Central memory CD8-positive, alpha-beta T cell (primary cell): ENCODE measurements around the gene PCK2.

Source experiments
- ATAC-seq: fragments of 150-1000 bp; cut with Tn5 transposase; replicated peaks from 2 replicates; pipeline ENCODE4 v1.10.0; 2022; ENCODE audit warnings: mild to moderate bottlenecking, moderate FRiP score, moderate number of reproducible peaks; ENCODE audit not compliant: poor library complexity, severe bottlenecking; ENCODE audit errors: extremely low read depth
- DNase-seq, 2 donors: peaks; one replicate each; pipeline ENCODE4 v3.0.0; 2021; ENCODE audit warnings: low spot score in 2 of 2
- H3K27ac Mint-ChIP-seq: one replicate; pipeline ENCODE4 v1.8.0; 2022; ENCODE audit warnings: low read depth, mild to moderate bottlenecking, moderate library complexity, mixed read lengths
- H3K27me3 Mint-ChIP-seq: one replicate; pipeline ENCODE4 v1.8.0; 2022; ENCODE audit warnings: mixed read lengths
- H3K36me3 Mint-ChIP-seq: one replicate; pipeline ENCODE4 v1.8.0; 2022; ENCODE audit warnings: mild to moderate bottlenecking, moderate library complexity, mixed read lengths; ENCODE audit not compliant: insufficient read depth
- H3K4me1 Mint-ChIP-seq: one replicate; pipeline ENCODE4 v1.8.0; 2022; ENCODE audit warnings: mixed read lengths
- H3K4me3 Mint-ChIP-seq: one replicate; pipeline ENCODE4 v1.8.0; 2022; ENCODE audit warnings: mild to moderate bottlenecking, moderate library complexity, mixed read lengths
- H3K9me3 Mint-ChIP-seq: one replicate; pipeline ENCODE4 v1.8.0; 2022; ENCODE audit warnings: mixed read lengths

The PCK2 gene

DNA sequence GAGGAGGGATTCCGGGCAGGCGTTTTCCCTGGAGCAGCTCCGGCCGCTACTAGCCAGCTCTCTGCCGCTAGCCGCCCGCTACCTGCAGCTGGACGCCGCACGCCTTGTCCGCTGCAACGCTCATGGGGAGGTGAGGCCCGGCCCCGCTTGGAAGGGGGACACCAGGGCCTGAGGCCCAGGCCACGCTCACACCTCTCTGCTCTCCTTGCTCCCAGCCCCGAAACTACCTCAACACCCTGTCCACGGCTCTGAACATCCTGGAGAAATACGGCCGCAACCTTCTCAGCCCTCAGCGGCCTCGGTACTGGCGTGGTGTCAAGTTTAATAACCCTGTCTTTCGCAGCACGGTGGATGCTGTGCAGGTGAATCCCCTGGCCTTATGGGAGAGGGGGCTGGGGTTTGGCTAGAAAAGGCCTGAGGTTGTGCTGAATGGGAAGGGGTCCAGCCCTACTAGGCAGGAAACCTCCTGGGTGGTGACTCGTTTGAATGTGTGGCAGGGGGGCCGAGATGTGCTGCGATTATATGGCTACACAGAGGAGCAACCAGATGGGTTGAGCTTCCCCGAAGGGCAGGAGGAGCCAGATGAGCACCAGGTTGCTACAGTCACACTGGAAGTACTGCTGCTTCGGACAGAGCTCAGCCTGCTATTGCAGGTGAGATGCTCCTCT lies 53.8 kb downstream of the PCK2 start:
- peaks cover 39% of the 10 kb centered on the region for H3K36me3 Mint-ChIP-seq
- peak overlapping the region; percentile 92 for H3K27ac Mint-ChIP-seq
- no peak for DNase-seq
- H3K4me3 Mint-ChIP-seq, result peak overlapping the region; percentile 98
- peaks cover 62% of the 10 kb centered on the region for H3K4me1 Mint-ChIP-seq
- no peaks in the 10 kb centered on the region for H3K27me3 Mint-ChIP-seq
- ATAC-seq, result no peak
- no peaks in the 10 kb centered on the region for H3K9me3 Mint-ChIP-seq

DNA sequence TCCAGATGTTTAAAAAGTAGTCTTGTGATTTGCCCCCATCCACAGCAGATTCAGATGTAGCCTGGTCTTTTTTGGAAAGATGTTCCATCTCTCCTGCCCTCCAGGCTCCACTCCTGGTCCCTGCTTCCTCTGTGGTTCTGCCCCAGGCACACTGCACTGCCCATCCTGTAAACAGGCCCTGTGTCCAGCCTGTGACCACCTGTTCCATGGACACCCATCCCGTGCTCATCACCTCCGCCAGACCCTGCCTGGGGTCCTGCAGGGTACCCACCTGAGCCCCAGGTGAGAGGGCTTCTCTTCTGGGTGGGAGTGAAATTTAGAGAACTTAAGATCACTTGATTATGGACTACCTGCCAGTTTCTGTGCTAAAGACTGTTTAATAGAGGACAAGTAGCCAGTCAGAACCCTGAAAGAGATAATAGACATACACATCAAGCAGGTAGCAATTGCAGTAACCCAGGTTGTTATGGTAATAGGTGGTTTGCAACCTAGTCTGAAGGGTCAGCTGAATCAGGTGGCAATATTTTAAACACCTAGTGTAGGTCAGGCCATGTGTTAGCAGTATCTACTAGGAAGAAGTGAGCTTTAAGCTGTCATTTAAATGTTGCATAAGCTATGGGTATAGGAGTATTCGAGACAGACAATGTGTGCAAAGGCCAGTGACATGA lies 55.3 kb downstream of the PCK2 start:
- no peaks in the 10 kb centered on the region for H3K9me3 Mint-ChIP-seq
- ATAC-seq (no peak), DNase-seq (no peak)
- H3K36me3 Mint-ChIP-seq, result peaks cover 43% of the 10 kb centered on the region
- H3K27me3 Mint-ChIP-seq, result no peaks in the 10 kb centered on the region
- H3K4me1 Mint-ChIP-seq, result peaks cover 52% of the 10 kb centered on the region
- H3K27ac Mint-ChIP-seq, result no peak overlapping the region
- peak overlapping the region; percentile 98 for H3K4me3 Mint-ChIP-seq

DNA sequence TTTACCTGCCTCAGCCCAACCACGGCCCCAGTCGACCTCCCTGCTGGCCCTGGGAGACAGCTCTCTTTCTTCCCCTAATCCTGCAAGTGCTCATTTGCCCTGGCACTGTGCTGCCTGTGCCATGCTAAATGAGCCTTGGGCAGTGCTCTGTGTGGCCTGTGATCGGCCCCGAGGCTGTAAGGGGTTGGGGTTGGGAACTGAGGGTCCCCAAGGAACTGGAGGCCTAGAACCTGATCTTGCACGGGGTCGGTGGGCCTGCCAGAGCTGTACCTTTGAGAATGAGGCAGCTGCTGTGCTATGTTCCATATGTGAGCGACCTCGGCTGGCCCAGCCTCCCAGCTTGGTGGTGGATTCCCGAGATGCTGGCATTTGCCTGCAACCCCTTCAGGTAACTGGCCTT lies 56.0 kb downstream of the PCK2 start:
- no peak overlapping the region for H3K4me3 Mint-ChIP-seq
- H3K36me3 Mint-ChIP-seq, result peaks cover 49% of the 10 kb centered on the region
- H3K4me1 Mint-ChIP-seq, result peaks cover 46% of the 10 kb centered on the region

DNA sequence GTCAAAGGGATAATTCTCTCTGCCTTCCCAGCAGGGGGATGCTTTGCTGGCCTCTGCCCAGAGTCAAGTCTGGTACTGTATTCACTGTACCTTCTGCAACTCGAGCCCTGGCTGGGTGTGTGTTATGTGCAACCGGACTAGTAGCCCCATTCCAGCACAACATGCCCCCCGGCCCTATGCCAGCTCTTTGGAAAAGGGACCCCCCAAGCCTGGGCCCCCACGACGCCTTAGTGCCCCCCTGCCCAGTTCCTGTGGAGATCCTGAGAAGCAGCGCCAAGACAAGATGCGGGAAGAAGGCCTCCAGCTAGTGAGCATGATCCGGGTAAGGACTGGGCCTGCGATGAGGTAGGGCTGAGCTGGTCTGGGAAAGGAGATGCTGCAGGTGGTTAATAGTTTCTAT lies 56.5 kb downstream of the PCK2 start:
- Mint-ChIP-seq H3K36me3 (peaks cover 47% of the 10 kb centered on the region), H3K4me1 (peaks cover 43% of the 10 kb centered on the region), H3K4me3 (no peak overlapping the region), H3K27me3 (no peaks in the 10 kb centered on the region), H3K27ac (no peak overlapping the region), H3K9me3 (no peaks in the 10 kb centered on the region)
- ATAC-seq, result no peak
- DNase-seq, result no peak

More for the DNA sequence above, 56.0 kb downstream of the PCK2 start:
- H3K27me3 Mint-ChIP-seq, result no peaks in the 10 kb centered on the region
- no peak for ATAC-seq
- no peak for DNase-seq
- H3K9me3 Mint-ChIP-seq, result no peaks in the 10 kb centered on the region
- H3K27ac Mint-ChIP-seq, result no peak overlapping the region

DNA sequence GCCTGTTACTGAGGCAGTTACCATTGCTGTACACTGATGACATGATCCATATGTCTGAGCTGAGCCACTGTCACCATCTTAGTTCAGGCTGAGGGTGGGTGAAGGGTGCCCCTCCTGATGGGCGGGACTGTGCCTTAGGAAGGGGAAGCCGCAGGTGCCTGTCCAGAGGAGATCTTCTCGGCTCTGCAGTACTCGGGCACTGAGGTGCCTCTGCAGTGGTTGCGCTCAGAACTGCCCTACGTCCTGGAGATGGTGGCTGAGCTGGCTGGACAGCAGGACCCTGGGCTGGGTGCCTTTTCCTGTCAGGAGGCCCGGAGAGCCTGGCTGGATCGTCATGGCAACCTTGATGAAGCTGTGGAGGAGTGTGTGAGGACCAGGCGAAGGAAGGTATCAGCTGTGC lies 56.9 kb downstream of the PCK2 start:
- no peaks in the 10 kb centered on the region for H3K9me3 Mint-ChIP-seq
- ATAC-seq (no peak), DNase-seq (no peak)
- peaks cover 48% of the 10 kb centered on the region for H3K36me3 Mint-ChIP-seq
- H3K4me3 Mint-ChIP-seq, result no peak overlapping the region
- H3K4me1 Mint-ChIP-seq, result peaks cover 43% of the 10 kb centered on the region
- no peaks in the 10 kb centered on the region for H3K27me3 Mint-ChIP-seq
- H3K27ac Mint-ChIP-seq, result no peak overlapping the region

DNA sequence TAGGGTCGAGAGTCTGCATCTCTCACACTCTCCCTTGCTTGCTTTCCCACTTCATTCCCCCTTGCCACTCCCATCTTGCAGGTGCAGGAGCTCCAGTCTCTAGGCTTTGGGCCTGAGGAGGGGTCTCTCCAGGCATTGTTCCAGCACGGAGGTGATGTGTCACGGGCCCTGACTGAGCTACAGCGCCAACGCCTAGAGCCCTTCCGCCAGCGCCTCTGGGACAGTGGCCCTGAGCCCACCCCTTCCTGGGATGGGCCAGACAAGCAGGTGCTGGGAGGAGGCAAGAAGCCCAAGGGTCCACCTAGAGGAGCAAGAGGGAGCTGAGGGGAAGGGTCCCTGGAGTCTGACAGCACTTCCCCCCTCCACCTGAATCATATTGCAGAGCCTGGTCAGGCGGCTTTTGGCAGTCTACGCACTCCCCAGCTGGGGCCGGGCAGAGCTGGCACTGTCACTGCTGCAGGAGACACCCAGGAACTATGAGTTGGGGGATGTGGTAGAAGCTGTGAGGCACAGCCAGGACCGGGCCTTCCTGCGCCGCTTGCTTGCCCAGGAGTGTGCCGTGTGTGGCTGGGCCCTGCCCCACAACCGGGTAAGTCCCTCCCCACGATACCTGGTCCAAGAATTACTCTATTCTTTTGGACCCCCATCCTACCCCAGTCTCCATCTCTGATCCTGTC lies 57.4 kb downstream of the PCK2 start:
- Mint-ChIP-seq H3K4me1 (peaks cover 38% of the 10 kb centered on the region), H3K27ac (no peak overlapping the region), H3K9me3 (no peaks in the 10 kb centered on the region), H3K36me3 (peaks cover 49% of the 10 kb centered on the region), H3K4me3 (no peak overlapping the region), H3K27me3 (no peaks in the 10 kb centered on the region)
- DNase-seq (no peak), ATAC-seq (no peak)
